NT2/D1 (cell line): ENCODE data around the gene SPATA13.
"Not testable (repeated sequence)": the region's sequence is repeated elsewhere in the genome, so short reads cannot be mapped to it uniquely, and the experiment has no call there.

Experiments
- DNase-seq: peaks from one replicate; pipeline ENCODE4 v3.0.0-alpha.2; 2011; ENCODE audit warnings: low read depth, low spot score
- H3K27me3 ChIP-seq: 2 replicates; pipeline ENCODE4 v1.6.0; 2011; ENCODE audit warnings: mild to moderate bottlenecking; ENCODE audit not compliant: insufficient read length, insufficient read depth
- H3K36me3 ChIP-seq: 2 replicates; pipeline ENCODE4 v1.6.1; 2011; ENCODE audit warnings: mild to moderate bottlenecking, low read length, mixed read lengths; ENCODE audit not compliant: insufficient read depth, insufficient read length
- H3K4me1 ChIP-seq: 2 replicates; pipeline ENCODE4 v1.5.1; 2011; ENCODE audit not compliant: insufficient read depth, insufficient read length
- H3K4me3 ChIP-seq: 2 replicates; pipeline ENCODE4 v1.5.1; 2011; ENCODE audit warnings: low read depth; ENCODE audit not compliant: insufficient read length
- H3K9ac ChIP-seq: 2 replicates; pipeline ENCODE4 v1.6.0; 2011; ENCODE audit warnings: low read depth; ENCODE audit not compliant: insufficient read length
- H3K9me3 ChIP-seq: 2 replicates; pipeline ENCODE4 v1.5.1; 2011; ENCODE audit warnings: mild to moderate bottlenecking, low read length; ENCODE audit not compliant: insufficient read depth
- SUZ12 ChIP-seq: IDR thresholded peaks from 2 replicates; pipeline ENCODE4 v1.6.1; 2011; ENCODE audit not compliant: insufficient read length, insufficient read depth; ENCODE audit errors: extremely low read depth
- YY1 ChIP-seq: IDR thresholded peaks from 2 replicates; pipeline ENCODE4 v1.6.1; 2011; ENCODE audit not compliant: insufficient read length, insufficient read depth
- ZNF274 ChIP-seq: IDR thresholded peaks from 2 replicates; pipeline ENCODE4 v1.6.1; 2011; ENCODE audit warnings: mild to moderate bottlenecking, low read depth, low read length

Gene SPATA13

GRCh38 chr13:24308488-24309020, 148.0 kb downstream of the SPATA13 start:
- no peak for DNase-seq
- Histone ChIP-seq H3K9me3 (no peaks in the 10 kb centered on the region), H3K36me3 (peaks cover 15% of the 10 kb centered on the region), H3K9ac (no peak overlapping the region), H3K4me3 (no peak overlapping the region), H3K4me1 (no peaks in the 10 kb centered on the region), H3K27me3 (no peaks in the 10 kb centered on the region)
- TF ChIP-seq SUZ12: no peak
- no peak for TF ChIP-seq YY1
- no peak for TF ChIP-seq ZNF274

GRCh38 chr13:24309300-24309699, 148.8 kb downstream of the SPATA13 start, which contains the start of gene C1QTNF9:
TSS of gene C1QTNF9 (plus strand) at chr13:24309580. CDS start at chr13:24316004, 6,424 bp downstream.
- not testable (repeated sequence) for H3K4me3 ChIP-seq, H3K9me3 ChIP-seq, H3K36me3 ChIP-seq, H3K27me3 ChIP-seq, H3K4me1 ChIP-seq, DNase-seq, H3K9ac ChIP-seq

GRCh38 chr13:24313439-24313838, 152.9 kb downstream of the SPATA13 start:
- no peaks in the 10 kb centered on the region for H3K27me3 ChIP-seq
- no peak overlapping the region for H3K4me3 ChIP-seq
- no peak for DNase-seq
- no peak for TF ChIP-seq SUZ12
- TF ChIP-seq YY1: no peak
- TF ChIP-seq ZNF274: no peak
- H3K4me1 ChIP-seq: no peaks in the 10 kb centered on the region
- no peaks in the 10 kb centered on the region for H3K9me3 ChIP-seq
- H3K9ac ChIP-seq: no peak overlapping the region
- H3K36me3 ChIP-seq: no peaks in the 10 kb centered on the region

GRCh38 chr13:24317835-24318234, 157.3 kb downstream of the SPATA13 start:
- H3K4me3 ChIP-seq, H3K36me3 ChIP-seq, H3K27me3 ChIP-seq, H3K9me3 ChIP-seq, DNase-seq, H3K4me1 ChIP-seq, H3K9ac ChIP-seq: not testable (repeated sequence)

- not testable (repeated sequence) for H3K27me3 ChIP-seq, H3K9ac ChIP-seq, H3K4me3 ChIP-seq, H3K9me3 ChIP-seq, H3K4me1 ChIP-seq, DNase-seq, H3K36me3 ChIP-seq
These were observed 158.4 kb downstream of the SPATA13 start for GRCh38 chr13:24318878-24319277.

- not testable (repeated sequence) for H3K36me3 ChIP-seq, H3K9me3 ChIP-seq, H3K27me3 ChIP-seq, H3K9ac ChIP-seq, DNase-seq, H3K4me1 ChIP-seq, H3K4me3 ChIP-seq
These were observed 159.1 kb downstream of the SPATA13 start for GRCh38 chr13:24319641-24320040.

GRCh38 chr13:24321416-24321815, 160.9 kb downstream of the SPATA13 start:
- H3K36me3 ChIP-seq, H3K4me1 ChIP-seq, DNase-seq, H3K9me3 ChIP-seq, H3K4me3 ChIP-seq, H3K9ac ChIP-seq, H3K27me3 ChIP-seq: not testable (repeated sequence)

GRCh38 chr13:24322470-24322869, 161.9 kb downstream of the SPATA13 start:
- H3K4me3 ChIP-seq, H3K9ac ChIP-seq, H3K36me3 ChIP-seq, DNase-seq, H3K27me3 ChIP-seq, H3K9me3 ChIP-seq, H3K4me1 ChIP-seq: not testable (repeated sequence)
